Left lung (tissue), 10 donors: ENCODE data around the gene LRP1-AS. TPM values are rescaled to one million over a fixed set of nuclear protein-coding genes. Genes with fewer than 3 reads are reported as not detected.

Experiments
- ATAC-seq: fragments of 200-7000 bp; cut with Tn5 transposase; one replicate; pipeline ENCODE4 v1.9.1; 2020; ENCODE audit warnings: moderate library complexity
- DNase-seq, 4 donors: peaks; one replicate each; pipeline ENCODE4 v3.0.0-alpha.2; 2013 to 2020
- H3K27ac ChIP-seq, 2 donors: fragments of 200-600 bp; sonication (generic) in 1 of 2; one replicate each; pipeline versions ENCODE4 v1.5.0 to v1.8.0; 2020 to 2021
- H3K27me3 ChIP-seq, 2 donors: fragments of 200-600 bp; sonication (generic) in 1 of 2; one replicate each; pipeline versions ENCODE4 v1.5.0 to v1.8.0; 2020 to 2021
- H3K36me3 ChIP-seq, 2 donors: fragments of 200-600 bp; sonication (generic) in 1 of 2; one replicate each; pipeline versions ENCODE4 v1.5.0 to v1.8.0; 2020 to 2021
- H3K4me1 ChIP-seq, 2 donors: fragments of 200-600 bp; one replicate each; pipeline ENCODE4 v1.8.0; 2021
- H3K4me3 ChIP-seq, 2 donors: fragments of 200-600 bp; sonication (generic) in 1 of 2; one replicate each; pipeline versions ENCODE4 v1.5.0 to v1.8.0; 2020 to 2021; ENCODE audit warnings: mild to moderate bottlenecking in 1 of 2
- H3K9me3 ChIP-seq, 2 donors: fragments of 200-600 bp; sonication (generic) in 1 of 2; one replicate each; pipeline versions ENCODE4 v1.5.0 to v1.8.0; 2020 to 2021
- intact Hi-C, 2 donors: fragments of 100-400 bp; cut with DNase I; formaldehyde crosslinking; loops; one replicate each; pipeline versions ENCODE4 v1.11.2 to v1.14.2; 2022
- polyA plus RNA-seq, 6 donors: library from polyadenylated mRNA; unstranded; fragments of 120-200 nt; gene quantifications; one replicate each; pipeline ENCODE4 v1.2.1, GENCODE V29; 2013; ENCODE audit not compliant: insufficient read length in 6 of 6
- total RNA-seq, 2 donors: library from RNA; stranded (reverse); fragmentation: NEBNext Ultra II Directional; extraction: Animal tissue kit (Norgen Biotek cat#: 25700); gene quantifications; one replicate each; pipeline ENCODE4 v1.2.1, GENCODE V29; 2021
- TF ChIP-seq, protein P1 (sequence below), 2 donors: fragments of 200-600 bp; sonication (generic) in 1 of 2; IDR thresholded peaks; one replicate each; pipeline versions ENCODE4 v1.5.0 to v1.8.0; 2021; ENCODE audit warnings: antibody characterized with exemption in 2 of 2
- donor health status: DM: no; HTN: yes; CAD: no.
- donor health status: DM: no; HTN: no; CAD: no.

The LRP1-AS gene
- total and polyA plus RNA-seq, 8 donors, result 0.24 to 1.0 (median 0.69) TPM; not detected in 3

DNA sequence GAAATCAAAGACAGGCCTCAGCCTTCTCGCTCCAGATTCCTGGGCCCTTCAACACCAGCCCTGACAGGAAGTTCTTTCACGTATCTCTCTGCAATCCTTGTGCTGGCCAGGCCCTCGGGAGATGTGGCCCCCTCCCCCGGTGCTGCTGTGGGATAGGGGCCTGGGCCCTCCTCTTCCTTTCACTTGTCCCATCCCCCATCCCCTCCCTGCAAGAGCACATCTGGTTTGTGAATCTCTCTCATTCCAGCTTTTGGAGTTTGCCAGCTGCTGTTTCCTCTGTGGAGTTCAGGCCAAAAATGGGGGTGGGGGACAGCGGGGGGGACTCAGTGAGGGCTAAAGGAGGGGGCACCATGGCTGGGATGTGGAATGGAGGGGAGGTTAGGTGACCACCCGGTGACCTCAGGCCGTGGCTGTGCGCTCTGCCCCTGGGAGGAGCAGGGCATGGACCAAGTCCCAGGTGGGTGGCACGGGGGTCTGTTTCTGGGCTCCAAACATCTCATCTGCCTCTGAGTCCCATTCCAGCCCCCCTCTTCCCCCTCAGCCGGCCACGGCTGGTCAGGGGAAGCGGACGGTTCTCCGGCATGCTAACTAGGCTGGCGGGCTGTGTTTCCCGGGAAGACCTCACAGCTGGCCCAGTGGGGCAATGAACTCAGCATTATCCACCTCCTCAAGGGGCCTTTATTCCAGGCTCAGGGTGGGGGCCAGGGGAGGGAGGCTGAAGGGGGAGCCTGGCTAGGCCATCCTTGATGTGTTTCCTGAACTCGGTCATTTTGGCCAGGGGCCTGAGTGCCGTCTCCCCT lies 11.7 kb downstream of the LRP1-AS start:
- intact Hi-C loops, result no loop called here
- peak; percentile 38 for ATAC-seq
- Histone ChIP-seq H3K27ac (peak overlapping the region; percentile 28 to 59), H3K4me1 (peaks cover 24 to 95% of the 10 kb centered on the region in 2 donors), H3K36me3 (peaks cover 0 to 18% of the 10 kb centered on the region in 2 donors), H3K4me3 (no peak overlapping the region), H3K27me3 (peaks cover 0 to 4% of the 10 kb centered on the region in 2 donors), H3K9me3 (no peaks in the 10 kb centered on the region)
- TF ChIP-seq, protein P1, sequence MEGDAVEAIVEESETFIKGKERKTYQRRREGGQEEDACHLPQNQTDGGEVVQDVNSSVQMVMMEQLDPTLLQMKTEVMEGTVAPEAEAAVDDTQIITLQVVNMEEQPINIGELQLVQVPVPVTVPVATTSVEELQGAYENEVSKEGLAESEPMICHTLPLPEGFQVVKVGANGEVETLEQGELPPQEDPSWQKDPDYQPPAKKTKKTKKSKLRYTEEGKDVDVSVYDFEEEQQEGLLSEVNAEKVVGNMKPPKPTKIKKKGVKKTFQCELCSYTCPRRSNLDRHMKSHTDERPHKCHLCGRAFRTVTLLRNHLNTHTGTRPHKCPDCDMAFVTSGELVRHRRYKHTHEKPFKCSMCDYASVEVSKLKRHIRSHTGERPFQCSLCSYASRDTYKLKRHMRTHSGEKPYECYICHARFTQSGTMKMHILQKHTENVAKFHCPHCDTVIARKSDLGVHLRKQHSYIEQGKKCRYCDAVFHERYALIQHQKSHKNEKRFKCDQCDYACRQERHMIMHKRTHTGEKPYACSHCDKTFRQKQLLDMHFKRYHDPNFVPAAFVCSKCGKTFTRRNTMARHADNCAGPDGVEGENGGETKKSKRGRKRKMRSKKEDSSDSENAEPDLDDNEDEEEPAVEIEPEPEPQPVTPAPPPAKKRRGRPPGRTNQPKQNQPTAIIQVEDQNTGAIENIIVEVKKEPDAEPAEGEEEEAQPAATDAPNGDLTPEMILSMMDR (IDR thresholded peaks at IDR 0.05), result no peak
- peak in 2 of 4 donors; percentile 91 to 94 for DNase-seq

DNA sequence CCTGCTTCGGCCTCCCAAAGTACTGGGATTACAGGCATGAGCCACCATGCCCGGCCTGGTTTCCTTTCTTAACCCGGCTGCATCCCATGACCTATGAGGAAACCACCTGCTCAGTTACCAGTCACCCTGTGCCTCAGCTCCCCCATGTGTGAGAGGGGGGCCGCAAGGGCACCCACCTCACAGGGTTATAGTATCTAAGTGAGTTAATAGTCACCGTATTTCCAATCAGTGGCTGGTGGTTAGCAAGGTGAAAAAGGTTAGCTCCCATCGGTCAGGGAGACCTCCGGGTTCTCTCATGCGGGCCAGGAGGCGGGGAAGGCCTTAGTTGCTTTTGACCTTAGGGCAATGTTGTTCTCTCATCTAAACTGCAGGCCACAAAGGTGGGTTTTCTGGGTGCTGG lies 12.5 kb downstream of the LRP1-AS start:
- no peak overlapping the region for H3K4me3 ChIP-seq
- H3K9me3 ChIP-seq, result no peaks in the 10 kb centered on the region
- intact Hi-C loops, result no loop called here
- H3K27me3 ChIP-seq, result peaks cover 0 to 12% of the 10 kb centered on the region in 2 donors
- no peak for ATAC-seq
- H3K27ac ChIP-seq, result peak overlapping the region in 1 of 2 donors; percentile 59
- peaks cover 0 to 11% of the 10 kb centered on the region in 2 donors for H3K36me3 ChIP-seq
- TF ChIP-seq, protein P1 (IDR thresholded peaks at IDR 0.05), result no peak
- DNase-seq, result no peak
- peaks cover 24 to 92% of the 10 kb centered on the region in 2 donors for H3K4me1 ChIP-seq

DNA sequence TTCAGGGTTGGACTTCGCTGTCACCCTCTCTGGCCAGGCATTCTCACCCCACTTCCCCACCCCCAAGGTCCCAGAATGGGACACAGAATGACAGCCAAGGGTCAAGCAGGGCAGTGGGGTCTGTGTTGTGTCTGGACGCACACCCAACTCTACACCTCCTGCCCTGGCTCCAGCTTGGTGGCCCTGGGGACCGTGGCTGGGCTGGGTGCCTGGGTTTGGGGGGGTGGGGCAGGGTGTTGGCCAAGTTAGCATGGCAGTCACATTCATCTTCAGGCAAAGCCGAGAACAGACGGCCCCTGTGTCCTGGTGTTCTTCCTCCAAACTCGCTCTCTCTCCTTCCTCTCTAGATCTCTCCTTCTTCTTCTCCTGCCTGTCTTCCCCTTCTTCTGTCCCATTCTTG lies 13.5 kb downstream of the LRP1-AS start:
- intact Hi-C loops, result no loop called here
- Histone ChIP-seq H3K4me1 (peaks cover 19 to 85% of the 10 kb centered on the region in 2 donors), H3K4me3 (no peak overlapping the region), H3K9me3 (no peaks in the 10 kb centered on the region), H3K27ac (peak overlapping the region in 1 of 2 donors; percentile 59), H3K27me3 (peaks cover 0 to 22% of the 10 kb centered on the region in 2 donors), H3K36me3 (peaks cover 0 to under 1% of the 10 kb centered on the region in 2 donors)
- TF ChIP-seq, protein P1 (IDR thresholded peaks at IDR 0.05), result no peak
- no peak for ATAC-seq
- no peak for DNase-seq

DNA sequence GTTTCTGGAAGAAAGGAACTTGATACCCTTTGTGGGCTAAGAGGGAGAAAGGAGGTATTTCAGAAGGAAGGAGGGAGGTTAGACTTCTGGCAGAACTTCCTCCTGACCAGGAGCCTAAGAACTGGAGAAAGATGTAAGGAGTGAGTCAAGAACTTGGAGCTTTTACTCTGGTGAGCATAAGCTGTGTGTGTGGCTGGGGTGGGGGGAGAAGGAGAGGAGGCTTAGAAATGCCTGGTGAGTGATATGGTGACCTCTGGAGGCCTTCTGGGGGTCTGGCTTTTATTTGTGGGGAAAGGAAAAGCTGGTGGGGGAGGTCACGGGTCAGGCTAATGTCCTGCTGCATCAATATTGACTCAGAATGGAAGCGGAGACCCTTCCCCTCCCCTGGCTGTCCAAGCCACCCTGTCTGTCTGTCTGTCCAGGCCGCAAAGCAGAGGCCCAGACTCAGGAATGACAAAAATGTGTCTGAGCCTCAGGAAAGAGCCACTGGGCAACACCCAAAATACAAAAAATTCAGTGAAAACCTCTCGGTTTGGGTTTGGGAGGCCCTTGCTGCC lies 14.3 kb downstream of the LRP1-AS start:
- peaks cover 19 to 78% of the 10 kb centered on the region in 2 donors for H3K4me1 ChIP-seq
- H3K9me3 ChIP-seq, result no peaks in the 10 kb centered on the region
- no peak for DNase-seq
- peak overlapping the region; percentile 37 to 86 for H3K27ac ChIP-seq
- peaks cover 0 to 30% of the 10 kb centered on the region in 2 donors for H3K27me3 ChIP-seq
- ATAC-seq, result no peak
- TF ChIP-seq, protein P1 (IDR thresholded peaks at IDR 0.05), result no peak
- peak overlapping the region in 1 of 2 donors; percentile 74 for H3K4me3 ChIP-seq
- intact Hi-C loops, result no loop called here
- no peaks in the 10 kb centered on the region for H3K36me3 ChIP-seq
